GM18505 (cell line): Measurements from ENCODE around the gene ABHD8.
A peak's percentile ranks its signal among the peaks of the same experiment; 100 is the strongest.
"Not testable (repeated sequence)": the region's sequence is repeated elsewhere in the genome, so short reads cannot be mapped to it uniquely, and the experiment has no call there.

Experiments
- ATAC-seq: cut with Tn5 transposase; IDR thresholded peaks from one replicate; pipeline ENCODE4 v1.9.1; 2021; ENCODE audit not compliant: unreplicated experiment
- POLR2A ChIP-seq: IDR thresholded peaks from 4 replicates; pipeline ENCODE4 v1.6.1; 2011; ENCODE audit warnings: borderline replicate concordance; ENCODE audit not compliant: insufficient read depth, insufficient read length; ENCODE audit errors: extremely low read depth

Gene ABHD8

DNA sequence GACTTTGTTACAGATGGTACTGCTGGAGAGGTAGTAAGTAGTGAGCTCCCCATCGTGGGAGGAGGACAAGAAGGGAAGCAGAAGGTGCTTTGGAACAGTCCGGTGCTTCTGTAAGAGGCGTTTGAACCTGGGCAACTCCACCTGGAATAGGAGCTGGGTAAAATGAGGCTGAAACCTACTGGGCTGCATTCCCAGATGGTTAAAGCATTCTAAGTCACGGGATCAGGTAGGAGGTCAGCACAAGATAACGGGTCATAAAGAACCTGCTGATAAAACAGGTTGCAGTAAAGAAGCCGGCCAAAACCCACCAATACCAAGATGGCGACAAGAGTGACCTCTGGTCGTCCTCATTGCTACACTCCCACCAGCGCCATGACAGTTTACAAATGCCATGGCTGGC is 16.5 kb downstream of the ABHD8 start:
- ATAC-seq, result no peak
- no peak for TF ChIP-seq POLR2A

DNA sequence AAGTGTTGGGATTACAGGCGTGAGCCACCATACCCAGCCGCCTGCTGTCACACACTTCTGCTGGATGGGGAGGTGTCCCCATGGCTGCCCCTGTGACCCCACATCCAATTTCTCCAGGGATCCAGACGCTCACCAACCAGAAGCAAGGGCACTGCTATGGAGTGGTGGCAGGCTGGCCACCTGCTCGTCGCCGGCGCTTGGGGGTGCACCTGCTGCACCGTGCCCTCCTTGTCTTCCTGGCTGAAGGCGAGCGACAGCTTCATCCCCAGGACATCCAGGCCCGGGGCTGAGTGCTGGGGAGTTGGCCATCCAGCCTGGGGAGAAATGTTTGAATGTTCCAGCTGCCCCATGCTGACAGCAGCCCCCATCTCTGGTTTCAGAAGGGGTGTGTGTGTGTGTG is 17.0 kb downstream of the ABHD8 start:
- no peak for TF ChIP-seq POLR2A
- ATAC-seq, result no peak

DNA sequence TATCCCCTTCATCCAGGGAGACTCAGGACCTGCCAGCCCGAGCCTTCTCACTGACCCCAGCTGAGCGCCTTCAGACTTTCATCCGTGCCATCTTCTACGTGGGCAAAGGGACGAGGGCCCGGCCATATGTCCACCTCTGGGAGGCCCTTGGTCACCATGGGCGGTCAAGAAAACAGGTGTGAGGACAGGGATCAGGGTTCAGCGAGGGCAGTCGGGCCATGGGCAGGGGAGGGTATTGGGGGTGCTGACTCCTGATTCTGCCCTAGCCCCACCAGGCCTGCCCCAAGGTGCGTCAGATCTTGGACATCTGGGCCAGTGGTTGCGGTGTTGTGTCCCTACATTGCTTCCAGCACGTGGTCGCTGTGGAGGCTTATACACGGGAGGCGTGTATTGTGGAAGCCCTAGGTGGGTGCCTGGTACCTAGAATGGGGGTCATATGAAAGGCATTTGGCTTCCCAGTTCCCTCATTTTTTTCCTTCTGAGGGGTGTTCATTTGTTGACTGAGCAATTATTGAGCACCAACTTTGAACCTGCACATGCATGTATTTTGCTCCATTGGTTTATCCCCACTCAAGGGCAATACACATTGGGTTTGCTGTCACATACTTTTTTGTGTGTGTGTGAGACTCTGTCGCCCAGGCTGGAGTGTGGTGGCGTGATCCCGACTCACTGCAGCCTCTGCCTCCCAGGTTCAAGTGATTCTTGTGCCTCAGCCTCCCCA is 17.6 kb downstream of the ABHD8 start:
- TF ChIP-seq POLR2A, result no peak
- ATAC-seq, result no peak

DNA sequence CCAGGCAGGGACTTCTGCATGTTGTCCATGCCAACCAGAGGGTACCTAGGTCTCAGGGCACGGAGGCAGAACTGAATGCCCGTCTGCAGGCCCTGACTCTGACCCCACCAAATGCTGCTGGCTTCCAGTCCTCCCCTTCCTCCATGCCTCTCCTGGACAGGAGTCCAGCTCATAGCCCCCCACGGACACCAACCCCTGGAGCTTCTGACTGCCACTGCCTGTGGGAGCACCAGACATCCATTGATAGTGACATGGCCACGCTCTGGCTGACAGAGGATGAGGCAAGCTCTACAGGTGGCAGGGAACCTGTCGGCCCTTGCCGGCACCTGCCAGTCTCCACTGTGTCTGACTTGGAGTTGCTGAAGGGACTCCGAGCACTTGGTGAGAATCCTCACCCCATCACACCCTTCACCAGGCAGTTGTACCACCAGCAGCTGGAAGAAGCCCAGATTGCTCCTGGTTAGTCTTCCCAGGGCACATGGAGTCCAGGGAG is 19.7 kb downstream of the ABHD8 start:
- no peak for ATAC-seq
- no peak for TF ChIP-seq POLR2A

DNA sequence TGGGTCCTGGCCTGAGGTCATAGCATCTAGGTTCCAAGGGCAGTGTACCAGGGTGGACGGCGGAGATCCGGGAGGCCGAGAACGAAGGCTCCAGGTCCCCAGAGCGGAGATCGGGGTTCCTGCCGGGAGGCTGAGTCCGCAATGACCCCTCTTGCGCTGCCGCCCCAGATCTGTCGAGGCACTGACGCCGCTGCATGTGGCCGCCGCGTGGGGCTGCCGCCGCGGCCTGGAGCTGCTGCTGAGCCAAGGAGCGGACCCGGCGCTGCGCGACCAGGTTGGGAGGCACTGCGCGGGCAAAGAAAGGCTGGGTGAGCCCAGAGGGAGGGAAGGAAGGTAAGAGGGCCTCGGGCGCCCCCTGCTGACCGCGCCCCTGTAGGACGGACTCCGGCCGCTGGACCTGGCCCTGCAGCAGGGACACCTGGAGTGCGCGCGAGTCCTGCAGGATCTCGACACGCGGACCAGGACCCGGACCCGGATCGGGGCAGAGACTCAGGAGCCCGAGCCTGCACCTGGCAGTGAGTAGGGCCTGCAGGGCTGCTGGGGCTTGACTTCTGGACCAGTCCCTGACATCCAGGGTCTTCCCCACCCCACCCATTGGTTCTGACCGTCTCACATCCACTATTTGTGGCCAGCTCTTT is 20.6 kb downstream of the ABHD8 start:
- ATAC-seq, result no peak

DNA sequence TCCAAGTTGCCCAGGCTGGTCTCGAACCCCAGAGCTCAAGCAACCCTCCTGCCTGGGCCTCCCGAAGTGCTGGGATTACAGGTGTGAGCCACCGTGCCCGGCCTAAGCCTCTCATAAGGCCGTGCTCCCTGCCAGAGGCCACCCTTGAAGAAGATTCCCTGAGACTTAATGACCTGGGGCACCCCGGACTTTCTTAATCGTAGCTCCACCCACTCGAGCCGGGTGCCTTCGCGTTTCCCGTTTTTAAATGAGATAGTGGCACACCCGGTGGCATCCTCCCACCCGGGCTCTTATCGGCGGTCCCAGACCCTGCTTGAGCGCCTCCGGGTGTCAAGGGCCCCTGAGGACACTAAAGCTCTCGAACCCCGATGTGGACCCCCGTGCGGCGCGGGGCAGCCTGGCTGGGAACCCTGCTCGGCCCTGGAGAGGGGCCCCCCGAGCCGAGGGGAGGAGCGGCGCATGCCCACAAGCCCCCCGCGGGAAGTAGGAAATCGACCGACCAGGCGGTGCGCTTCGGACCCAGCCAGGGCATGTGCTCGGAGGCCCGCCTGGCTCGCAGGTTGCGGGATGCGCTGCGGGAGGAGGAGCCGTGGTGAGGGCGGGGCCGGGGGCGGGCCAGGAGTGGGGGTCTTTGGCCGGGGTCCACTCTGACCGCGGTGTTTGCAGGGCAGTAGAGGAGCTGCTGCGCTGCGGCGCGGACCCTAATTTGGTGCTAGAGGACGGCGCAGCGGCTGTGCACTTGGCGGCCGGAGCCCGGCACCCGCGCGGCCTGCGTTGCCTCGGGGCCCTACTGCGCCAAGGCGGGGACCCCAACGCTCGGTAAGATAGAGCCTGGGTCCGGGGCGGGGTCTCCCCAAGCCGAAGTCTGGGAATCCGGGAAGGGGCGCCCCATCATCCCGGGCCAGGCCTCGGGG is 21.6 kb downstream of the ABHD8 start, which contains the start of gene ANKLE1:
Gene ANKLE1 (plus strand): TSS at position 511 of the 914 bp plus-strand sequence. CDS start 20 bp downstream, at position 531.
- ATAC-seq, result no peak
- peak; percentile 57 for TF ChIP-seq POLR2A

More for the DNA sequence above, 20.6 kb downstream of the ABHD8 start:
- peak; percentile 34 for TF ChIP-seq POLR2A

DNA sequence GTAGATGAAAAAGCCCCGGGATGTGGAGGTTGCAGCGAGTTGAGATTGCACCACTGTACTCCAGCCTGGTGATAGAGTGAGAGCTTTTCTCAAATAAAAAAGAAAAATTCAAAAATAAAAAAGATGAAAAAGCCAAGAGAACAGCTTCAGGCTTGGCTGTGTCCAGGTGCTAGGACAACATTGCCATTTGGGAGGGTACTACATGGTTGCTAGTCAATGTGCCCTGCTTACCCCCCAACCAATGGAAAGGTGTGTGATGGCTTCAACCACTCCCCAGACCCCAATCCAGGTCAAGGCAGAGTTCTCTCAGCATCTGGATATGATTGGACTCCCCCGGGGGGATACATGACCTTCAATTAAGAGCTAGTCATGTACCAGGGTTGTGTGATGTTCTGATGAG is 23.8 kb downstream of the ABHD8 start:
- TF ChIP-seq POLR2A, result no peak
- no peak for ATAC-seq

DNA sequence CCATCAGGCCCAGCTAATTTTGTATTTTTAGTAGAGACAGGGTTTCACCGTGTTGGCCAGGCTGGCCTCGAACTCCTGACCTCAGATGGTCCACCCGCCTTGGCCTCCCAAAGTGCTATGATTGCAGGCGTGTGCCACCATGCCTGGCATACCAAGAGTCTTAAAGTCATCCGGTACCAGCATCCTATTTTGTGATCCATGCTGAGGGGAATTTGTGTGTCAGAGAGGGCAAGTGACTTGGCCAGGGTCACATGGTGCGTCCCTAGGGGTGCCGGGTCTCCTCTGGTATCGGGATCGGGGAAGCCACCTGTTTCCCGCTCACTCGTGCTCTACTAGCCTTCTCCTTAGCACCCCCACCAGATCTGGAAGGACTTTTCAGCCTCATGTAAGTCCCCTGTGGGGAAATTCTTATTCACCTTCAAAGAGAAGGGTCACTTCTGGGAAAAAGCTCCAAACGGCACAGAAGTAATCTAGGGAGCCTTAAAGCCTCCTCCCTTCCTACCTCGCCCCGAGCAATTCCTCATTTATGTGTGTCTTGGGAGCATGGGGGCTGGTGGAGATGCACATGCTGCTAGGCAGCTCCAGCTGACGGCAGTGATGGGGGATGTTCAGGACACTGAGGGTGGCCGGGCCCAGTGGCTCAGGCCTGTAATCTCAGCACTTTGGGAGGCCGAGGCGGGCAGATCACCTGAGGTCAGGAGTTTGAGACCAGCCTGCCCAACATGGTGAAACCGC is 27.6 kb downstream of the ABHD8 start:
- TF ChIP-seq POLR2A, result no peak
- no peak for ATAC-seq

DNA sequence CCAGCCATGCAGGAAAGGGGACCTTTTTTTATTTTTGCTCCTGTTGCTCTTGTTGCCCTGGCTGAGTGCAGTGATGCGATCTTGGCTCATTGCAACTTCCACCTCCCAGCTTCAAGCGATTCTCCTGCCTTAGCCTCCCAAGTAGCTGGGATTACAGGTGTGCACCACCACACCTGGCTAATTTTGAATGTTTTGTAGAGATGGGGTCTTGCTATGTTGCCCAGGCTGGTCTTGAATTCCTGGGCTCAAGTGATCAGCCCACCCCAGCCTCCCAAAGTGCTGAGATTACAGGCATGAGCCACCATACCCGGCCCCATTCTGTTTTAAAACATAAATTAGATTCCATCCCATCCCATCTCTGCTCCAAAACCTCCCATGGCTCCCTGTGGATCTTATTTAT is 28.3 kb downstream of the ABHD8 start:
- not testable (repeated sequence) for ATAC-seq

DNA sequence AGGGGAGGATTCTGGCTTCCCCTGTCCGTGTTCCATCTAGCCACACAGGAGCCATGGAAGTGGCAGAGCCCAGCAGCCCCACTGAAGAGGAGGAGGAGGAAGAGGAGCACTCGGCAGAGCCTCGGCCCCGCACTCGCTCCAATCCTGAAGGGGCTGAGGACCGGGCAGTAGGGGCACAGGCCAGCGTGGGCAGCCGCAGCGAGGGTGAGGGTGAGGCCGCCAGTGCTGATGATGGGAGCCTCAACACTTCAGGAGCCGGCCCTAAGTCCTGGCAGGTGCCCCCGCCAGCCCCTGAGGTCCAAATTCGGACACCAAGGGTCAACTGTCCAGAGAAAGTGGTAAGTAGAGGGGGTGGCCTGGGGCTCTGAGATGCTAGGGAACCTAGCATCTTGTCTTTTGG is 34.5 kb downstream of the ABHD8 start:
- ATAC-seq, result no peak

DNA sequence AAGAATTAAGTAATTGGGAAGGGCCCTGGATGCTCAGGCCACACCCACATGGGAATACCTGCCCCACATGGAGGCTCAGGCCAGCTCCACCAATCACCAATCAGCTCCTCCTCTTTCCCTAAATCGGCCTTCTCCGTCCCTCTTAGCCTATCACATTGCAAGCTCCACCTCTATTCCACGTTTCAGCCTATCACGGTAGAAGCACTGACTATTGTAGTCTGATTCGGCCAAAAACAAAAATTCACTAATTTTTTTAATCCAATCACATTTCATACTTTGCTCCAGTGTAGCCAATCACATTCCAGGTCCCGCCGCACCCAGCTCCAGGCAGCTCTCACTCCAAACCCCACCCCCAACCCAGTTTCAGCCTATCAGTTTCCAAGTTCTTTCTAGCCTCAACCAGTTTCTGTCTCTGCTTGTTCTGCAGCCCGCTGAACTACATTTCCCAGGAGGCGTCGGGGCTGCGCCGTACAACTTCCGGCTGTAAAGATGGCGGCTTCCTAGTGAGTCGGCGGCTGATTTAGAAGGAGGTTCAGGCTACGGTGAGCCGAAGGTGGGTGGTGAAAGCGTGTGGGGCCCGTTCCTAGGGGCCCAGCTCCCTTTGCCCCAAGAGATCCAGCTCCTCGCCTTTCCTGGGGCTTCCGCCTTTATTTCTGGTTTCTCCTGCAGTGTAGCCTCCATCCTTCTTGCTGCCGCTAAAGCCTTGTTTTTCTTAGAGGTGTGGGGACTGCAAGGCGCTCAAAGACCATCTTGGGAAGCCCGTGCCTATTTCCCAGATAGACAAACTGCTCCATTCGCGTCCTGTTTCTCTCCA is 36.0 kb downstream of the ABHD8 start, which contains the start of gene BABAM1:
Gene BABAM1 (plus strand): TSS at position 469 of the 814 bp plus-strand sequence. CDS start 1,364 bp downstream, outside the sequence.
- ATAC-seq, result peak; percentile 89
- TF ChIP-seq POLR2A, result peak; percentile 80

More for the DNA sequence above, 34.5 kb downstream of the ABHD8 start:
- no peak for TF ChIP-seq POLR2A

DNA sequence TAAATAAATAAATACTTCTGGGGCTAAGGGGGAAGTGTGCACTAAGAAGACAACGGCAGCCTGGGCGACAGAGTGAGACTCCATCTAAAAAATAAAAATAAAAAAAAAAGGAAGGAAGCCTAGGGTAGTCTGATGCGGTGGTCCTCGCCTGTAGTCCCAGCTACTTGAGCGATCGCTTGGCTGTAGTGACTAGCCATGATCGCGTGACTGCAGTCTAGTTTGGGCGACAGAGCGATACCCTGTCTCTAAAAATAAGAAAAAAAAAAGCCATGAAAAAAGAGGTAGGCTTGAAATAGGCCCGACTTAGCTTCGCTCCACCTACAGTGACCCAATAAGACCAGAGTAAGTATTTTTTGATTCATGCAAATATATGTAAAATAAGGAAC is 36.6 kb downstream of the ABHD8 start:
- ATAC-seq, result no peak
- peak; percentile 54 for TF ChIP-seq POLR2A
